Measurements from ENCODE around the gene GCN1.

GCN1 gene

GRCh38 chr12:120180975-120181374, 13.5 kb downstream of the GCN1 start:
- no peak for DNase-seq (ENCODE audit: low read depth, low spot score)

GRCh38 chr12:120175537-120175936, 19.0 kb downstream of the GCN1 start:
- DNase-seq (ENCODE audit: low read depth, low spot score): peak; percentile 42

DNA sequence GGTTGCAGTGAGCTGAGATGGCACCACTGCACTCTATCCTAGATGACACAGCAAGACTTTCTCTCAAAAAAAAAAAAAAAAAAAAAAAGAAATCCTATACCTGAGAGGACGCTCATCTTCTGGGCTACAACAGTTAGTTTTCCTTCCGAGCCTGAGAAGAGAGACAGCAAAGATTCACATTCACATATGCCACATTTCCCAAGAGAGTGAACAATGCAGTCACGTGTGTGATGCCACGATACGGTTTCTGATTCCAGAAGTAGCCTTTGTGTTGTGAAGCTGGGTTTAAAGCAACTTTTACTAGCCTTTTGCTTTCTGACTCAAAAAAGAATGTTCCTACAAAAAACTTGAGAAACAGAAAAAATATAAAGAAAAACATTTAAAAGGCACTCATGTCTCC, 19.5 kb downstream of the GCN1 start:
- DNase-seq (ENCODE audit: low read depth, low spot score): no peak

DNA sequence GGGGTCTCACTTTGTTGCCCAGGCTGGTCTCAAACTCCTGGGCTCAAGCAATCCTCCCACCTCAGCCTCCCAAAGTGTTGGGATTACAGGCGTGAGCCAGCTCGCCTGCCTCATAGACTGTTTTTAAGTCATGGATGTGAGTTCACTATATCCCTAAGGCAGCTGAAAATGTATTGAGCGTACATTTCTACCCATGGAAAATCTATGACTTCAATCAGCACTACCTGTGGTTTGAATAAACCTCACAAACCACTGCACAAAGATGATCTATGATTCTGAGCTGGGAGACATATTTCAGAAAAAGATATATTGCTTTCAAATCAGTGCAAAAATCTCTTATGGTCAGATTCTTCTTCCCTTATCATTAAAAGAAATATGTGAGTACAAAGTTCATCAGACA, 22.5 kb downstream of the GCN1 start:
- DNase-seq (ENCODE audit: low read depth, low spot score): no peak

- DNase-seq (ENCODE audit: low read depth, low spot score): no peak
Measured at GRCh38 chr12:120170631-120171030, 23.9 kb downstream of the GCN1 start.

DNA sequence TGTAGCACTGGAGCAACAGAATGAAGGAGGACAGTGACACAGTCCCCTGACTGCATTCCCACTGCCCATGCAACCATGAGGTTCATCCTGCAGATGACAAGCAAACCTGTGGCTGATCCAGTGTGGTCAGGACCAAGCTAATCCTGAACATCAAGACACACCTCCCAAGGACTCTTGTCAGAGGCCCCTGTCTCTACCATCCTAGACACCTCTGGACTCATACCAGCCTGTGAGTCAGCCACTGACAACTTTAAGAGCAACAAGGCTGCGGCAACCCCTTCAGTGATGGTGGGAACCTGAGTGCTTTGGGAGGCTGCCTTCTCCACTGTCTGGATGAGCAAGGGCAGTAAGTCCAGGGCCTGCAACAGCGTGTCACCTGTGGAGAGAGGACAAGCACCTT, 24.6 kb downstream of the GCN1 start:
- DNase-seq (ENCODE audit: low read depth, low spot score): no peak

GRCh38 chr12:120168337-120168736, 26.2 kb downstream of the GCN1 start:
- DNase-seq (ENCODE audit: low read depth, low spot score): no peak

GRCh38 chr12:120167529-120168095, 26.9 kb downstream of the GCN1 start:
- no peak for DNase-seq (ENCODE audit: low read depth, low spot score)

DNA sequence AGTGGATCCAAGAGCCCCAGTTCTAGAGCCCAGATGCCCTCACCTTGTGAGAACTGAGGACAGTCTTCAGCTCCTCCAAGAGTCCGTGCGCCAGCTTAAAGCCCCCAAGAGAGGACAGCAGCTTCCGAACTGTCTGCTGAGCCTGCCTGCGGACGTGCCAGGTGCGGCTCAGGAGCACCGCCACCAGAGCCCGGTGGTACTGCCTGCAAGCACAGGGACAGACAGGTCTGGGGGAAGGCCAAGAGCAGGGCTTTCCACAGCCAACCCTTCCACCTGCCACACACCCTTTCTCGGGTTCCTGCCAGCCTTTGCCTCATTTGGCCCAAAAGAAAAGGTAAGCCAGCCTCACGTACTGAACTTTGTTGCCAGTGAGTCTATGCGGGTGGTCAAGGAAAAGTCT, 30.2 kb downstream of the GCN1 start:
- DNase-seq (ENCODE audit: low read depth, low spot score): no peak

DNA sequence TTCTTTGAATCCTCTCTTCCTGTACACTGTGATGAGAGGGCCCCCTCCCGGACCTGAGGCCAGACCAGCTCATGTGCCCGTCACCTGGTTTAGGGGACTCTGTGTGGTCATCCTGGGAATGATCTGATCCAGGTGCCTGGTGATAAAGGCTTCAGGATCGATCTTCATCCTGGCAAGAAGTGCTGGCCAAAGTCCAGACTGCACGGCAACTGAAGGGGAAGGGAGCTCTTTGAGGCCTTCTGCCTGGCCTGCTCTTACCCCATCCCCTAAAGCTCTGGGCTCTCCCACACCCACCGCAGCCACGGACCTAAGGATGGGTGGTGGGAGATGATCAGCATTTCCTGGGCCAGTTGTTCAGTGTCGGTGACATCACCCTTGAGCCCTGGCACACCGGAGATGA, 31.8 kb downstream of the GCN1 start:
- no peak for DNase-seq (ENCODE audit: low read depth, low spot score)

DNA sequence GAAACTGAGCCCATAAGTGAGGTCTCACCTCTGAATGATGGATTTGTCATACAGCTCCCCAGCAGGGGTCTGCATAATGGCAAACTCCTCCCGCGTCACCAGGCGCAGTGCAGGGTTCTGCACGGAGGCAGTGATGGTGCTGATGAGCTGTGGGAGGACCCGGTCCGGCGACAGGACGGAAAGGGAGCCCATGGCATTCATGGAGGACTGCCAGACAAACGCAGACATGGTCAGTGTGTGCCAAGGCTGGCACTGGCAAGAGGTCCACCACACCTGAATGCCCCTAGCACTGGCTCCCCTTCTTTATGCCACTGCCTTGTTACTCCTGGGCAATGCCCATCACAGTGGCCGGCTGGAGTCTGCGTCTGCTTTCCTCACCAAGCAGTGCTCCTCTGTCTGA, 32.7 kb downstream of the GCN1 start:
- DNase-seq (ENCODE audit: low read depth, low spot score): no peak

DNA sequence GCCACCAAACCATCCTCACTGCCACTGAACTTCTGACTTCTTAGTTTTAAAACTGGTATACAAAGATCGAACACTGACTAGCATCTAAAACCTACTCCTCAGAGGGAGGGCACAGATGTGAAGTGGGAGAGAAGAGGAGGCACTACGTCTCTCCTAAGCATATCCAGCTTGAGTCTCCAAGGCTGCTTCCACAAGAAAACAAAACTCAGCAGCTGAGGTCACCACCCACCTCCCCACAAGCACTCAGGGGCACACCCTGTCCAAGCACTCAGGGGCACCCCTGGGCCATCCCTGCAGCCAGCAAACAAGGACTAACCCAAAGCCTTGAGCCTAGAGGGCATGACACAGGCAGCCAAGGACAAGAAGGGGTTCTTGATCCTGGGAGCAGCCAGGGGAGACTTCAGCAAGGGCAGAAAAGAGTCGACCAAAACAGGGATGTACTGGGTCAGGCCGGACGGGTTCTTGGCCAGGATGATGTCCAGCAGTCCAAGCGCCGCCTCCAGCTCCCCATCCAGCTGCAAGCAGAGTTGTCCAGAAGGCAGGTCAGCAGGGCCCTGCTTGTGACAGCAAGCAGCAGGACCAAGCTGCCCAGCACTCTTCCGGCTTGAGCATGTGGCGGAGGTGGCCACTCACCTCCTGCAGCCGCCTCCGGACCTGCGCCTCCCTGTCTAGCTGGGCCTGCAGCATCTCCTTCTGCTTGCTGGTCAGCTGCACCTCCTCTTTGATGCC, 34.8 kb downstream of the GCN1 start:
- no peak for DNase-seq (ENCODE audit: low read depth, low spot score)

DNA sequence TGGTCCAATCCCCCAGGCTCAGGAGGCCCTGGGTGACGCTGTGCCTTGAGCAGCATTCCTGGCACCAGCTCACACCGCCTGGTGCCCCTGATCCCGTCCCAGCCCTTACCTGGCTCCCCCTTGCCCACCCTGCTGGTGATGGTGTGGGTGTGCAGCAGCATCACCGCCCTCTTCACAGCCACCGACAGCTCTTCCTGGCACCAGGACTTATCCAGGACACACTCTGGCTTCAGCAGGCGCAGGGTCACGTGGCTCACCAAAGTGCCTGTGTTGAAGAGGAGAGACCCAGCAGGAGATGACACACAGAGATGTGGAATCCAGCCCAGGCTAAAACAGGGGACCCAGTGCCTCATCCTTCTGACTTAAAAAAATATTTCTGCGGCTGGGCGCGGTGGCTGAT, 36.2 kb downstream of the GCN1 start:
- no peak for DNase-seq (ENCODE audit: low read depth, low spot score)

DNA sequence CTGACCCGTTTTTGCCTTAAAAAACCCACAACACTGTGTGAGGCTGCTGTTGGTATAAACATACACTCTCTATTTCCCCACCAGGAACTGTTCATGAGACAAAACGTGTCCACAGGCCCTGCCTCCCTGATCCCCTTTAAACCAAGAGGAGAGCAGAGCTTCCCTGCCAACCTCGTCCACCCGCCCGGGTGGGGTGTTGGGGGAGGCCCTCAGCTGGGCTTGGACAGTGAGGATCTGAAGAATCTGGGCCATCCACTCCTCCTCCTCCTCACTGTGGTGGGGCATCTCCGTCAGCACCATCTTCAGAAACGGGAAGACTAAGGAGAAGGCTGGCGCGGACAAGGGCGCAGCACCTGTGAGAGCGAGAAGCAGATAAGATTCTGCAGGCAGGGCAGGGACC, 36.8 kb downstream of the GCN1 start:
- DNase-seq (ENCODE audit: low read depth, low spot score): no peak

DNA sequence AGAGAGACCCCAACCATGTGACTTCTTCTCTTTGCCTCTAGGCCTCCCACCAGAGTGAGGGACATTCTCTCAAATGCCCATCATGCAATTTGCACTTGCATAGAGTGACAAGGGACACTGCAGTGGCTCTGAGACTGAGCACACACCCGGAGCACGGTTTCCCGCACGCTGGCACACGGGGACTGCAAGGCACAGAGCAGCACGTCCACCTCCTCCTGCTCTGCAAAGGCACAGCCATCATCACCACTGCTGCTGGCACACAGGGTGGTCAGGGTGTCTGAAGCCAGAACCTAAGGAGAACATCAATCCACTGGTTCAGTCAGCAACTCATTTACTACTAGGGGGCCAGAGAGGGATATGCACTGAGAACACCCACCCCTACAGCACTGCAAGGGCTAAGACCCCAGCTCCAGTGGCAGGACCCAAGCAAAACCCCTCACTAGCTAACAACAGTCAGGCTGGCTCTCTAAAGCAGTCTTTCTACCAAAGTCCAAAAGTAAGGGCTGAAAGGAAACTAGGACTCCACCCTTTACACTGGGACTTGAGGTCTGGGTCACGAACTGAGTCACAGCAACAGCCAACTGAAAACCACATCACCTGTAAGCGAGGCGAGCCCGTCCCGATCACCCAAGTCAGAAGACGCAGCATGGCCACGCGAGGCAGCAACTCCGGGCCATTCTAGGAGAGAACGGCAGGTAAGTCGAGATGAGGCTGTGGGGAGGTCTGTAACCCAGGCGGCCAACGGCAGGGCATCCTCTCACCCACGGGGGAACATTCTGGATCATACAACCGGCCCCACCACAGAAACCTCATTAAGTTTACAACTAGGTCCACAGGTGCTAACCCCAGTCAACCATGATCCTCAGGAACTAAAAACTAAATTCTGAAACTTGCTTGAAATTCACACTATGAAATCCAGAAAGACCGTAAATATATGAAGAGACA, 37.9 kb downstream of the GCN1 start:
- DNase-seq (ENCODE audit: low read depth, low spot score): no peak

DNA sequence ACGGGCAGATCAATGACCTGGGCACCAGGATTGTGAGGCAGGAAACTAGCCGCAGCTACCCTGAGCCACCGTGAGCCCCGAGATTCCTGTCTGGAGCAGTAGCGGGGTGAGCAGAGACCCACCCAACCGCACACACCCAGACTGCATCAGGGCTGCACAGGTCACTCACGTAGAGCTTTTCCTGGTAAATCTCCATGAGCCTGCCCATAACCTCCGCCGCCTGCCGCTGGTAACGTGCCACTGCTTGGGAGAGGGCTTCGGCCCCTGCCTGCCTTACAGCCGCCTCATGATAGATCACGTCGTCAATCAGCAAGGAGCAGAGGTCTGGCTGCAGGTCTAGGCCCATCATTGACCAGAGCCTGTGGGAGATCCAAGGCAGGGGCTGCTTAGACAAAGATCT, 39.4 kb downstream of the GCN1 start:
- DNase-seq (ENCODE audit: low read depth, low spot score): no peak

DNA sequence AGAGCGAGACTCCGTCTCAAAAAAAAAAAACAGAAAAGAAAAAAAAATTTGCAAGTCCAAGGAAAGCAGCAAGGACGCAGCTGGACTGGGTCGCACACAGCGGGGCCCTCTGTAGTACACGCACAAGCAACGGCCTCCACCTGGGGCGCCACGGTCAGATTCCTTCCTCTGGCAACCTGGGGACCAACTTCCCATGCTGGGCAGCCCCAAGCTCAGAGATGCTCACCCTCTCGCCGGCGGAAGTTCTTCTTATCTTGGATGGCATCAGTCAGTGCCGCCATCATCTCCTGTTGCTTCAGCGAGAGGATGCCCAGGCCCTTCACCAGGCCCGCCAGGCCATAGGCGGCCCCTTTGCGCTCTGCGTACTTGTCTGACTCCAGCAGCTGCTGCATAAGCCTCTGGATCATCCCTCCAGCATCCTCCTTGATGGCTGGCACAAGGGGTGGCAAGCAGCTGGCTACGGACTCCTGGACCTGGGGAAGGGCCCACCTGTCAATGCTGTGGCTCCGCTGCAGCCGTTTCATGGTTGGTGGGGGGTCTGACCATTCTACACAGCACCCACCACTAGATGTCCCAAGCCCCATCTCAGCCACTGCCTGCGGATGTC, 43.5 kb downstream of the GCN1 start:
- no peak for DNase-seq (ENCODE audit: low read depth, low spot score)

DNA sequence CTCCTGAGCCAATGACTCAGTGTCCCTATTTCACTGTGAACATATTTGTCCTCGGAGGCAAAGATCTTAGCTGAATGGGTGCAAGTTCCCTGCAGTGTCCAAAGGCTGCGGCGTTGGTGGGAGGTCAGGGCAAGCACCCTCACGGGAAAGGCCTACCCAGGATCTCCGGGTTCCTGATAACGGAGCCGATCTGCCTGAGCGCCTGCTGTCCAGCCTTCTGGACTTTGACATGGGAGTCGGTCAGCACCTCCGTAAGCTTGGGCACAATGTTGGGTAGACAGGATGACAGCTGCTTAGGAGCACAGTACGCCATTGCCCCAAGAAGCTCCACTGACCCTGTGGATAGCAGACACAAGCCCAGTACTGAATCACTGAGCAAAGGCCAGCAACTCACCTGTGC, 46.5 kb downstream of the GCN1 start:
- no peak for DNase-seq (ENCODE audit: low read depth, low spot score)

GRCh38 chr12:120145164-120145563, 49.4 kb downstream of the GCN1 start:
- no peak for DNase-seq (ENCODE audit: low read depth, low spot score)

DNA sequence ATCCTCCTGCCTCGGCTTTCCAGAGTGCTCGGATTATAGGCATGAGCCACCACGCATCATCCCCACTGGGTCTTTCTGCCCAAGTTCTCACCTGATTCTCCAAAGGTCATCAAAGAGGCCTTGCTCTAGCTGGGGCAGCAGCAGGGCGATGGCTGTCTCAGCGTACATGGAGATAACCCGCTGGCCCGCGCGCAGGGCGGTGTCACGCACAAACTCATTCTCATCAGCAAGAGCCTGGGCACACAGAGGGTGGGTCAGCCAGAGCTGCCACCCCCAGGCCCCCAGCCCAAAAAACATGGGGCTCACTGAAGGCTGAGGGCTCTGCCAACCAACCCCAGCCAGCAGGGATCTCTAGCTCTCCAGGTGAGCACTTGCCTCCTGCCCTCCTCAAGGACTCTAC, 50.3 kb downstream of the GCN1 start:
- DNase-seq (ENCODE audit: low read depth, low spot score): no peak

GRCh38 chr12:120142231-120142877, 52.2 kb downstream of the GCN1 start:
- DNase-seq (ENCODE audit: low read depth, low spot score): peak; percentile 34

DNA sequence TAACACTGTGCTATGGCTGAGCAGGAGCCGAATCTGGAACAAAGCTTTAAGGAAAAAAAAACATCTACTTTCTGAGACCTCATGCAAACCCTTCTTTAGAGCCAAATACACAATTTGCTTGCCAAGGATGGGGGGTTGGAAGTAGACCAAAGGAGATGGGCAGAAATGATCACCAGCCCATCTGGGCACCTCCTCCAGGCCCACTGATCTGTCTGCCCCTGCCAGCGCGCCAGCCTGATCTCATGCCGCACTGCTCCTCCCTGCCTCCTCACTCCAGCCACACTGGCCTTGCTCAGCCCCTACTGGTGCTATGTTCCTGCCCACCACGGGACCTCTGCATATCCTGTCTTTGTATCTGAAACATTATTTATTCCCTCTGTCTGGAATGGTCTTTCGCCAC, 53.2 kb downstream of the GCN1 start:
- no peak for DNase-seq (ENCODE audit: low read depth, low spot score)
